Type B pancreatic cell (in vitro differentiated cells): ENCODE data around the gene EPB41L1. TPM values are rescaled to one million over a fixed set of nuclear protein-coding genes. Genes with fewer than 3 reads are reported as not detected.

Experiments used
- DNase-seq: peaks from one replicate; pipeline ENCODE4 v3.0.0; 2021; ENCODE audit warnings: mixed read lengths; ENCODE audit not compliant: unreplicated experiment; ENCODE audit errors: extremely low spot score
- H3K27ac Mint-ChIP-seq: 2 replicates; pipeline ENCODE4 v1.8.0; 2021; ENCODE audit warnings: mild to moderate bottlenecking, mixed read lengths
- H3K27me3 Mint-ChIP-seq: 2 replicates; pipeline ENCODE4 v1.8.0; 2021; ENCODE audit warnings: mixed read lengths
- H3K36me3 Mint-ChIP-seq: 2 replicates; pipeline ENCODE4 v1.8.0; 2021; ENCODE audit warnings: mixed read lengths
- H3K4me1 Mint-ChIP-seq: one replicate; pipeline ENCODE4 v1.8.0; 2021; ENCODE audit warnings: mixed read lengths; ENCODE audit not compliant: unreplicated experiment
- H3K4me3 Mint-ChIP-seq: 2 replicates; pipeline ENCODE4 v1.8.0; 2021; ENCODE audit warnings: mild to moderate bottlenecking, mixed read lengths
- H3K9me3 Mint-ChIP-seq: 2 replicates; pipeline ENCODE4 v1.8.0; 2021; ENCODE audit warnings: mixed read lengths
- CTCF ChIP-seq: fragments of 200-600 bp; sonication (generic); conservative IDR thresholded peaks from 2 replicates; pipeline ENCODE4 v1.5.0; 2021; ENCODE audit warnings: antibody characterized with exemption, mild to moderate bottlenecking
- total RNA-seq: library from RNA; stranded (reverse); gene quantifications from 2 replicates; pipeline ENCODE4 v1.2.1, GENCODE V29; 2021; ENCODE audit warnings: low replicate concordance

The EPB41L1 gene
- total RNA-seq, 1 donor from 2014 or later, result 68.1 TPM

- no peaks in the 10 kb centered on the region for H3K27me3 Mint-ChIP-seq
- no peak for TF ChIP-seq CTCF
- peaks cover 34% of the 10 kb centered on the region for H3K4me1 Mint-ChIP-seq
- H3K9me3 Mint-ChIP-seq, result no peaks in the 10 kb centered on the region
- no peak for DNase-seq
- H3K27ac Mint-ChIP-seq, result peak overlapping the region; percentile 85
- H3K4me3 Mint-ChIP-seq, result no peak overlapping the region
- no peaks in the 10 kb centered on the region for H3K36me3 Mint-ChIP-seq
Observed at GRCh38 chr20:36109251-36109947, 45.1 kb upstream of the EPB41L1 start.

- peak overlapping the region; percentile 95 for H3K27ac Mint-ChIP-seq
- H3K9me3 Mint-ChIP-seq, result no peaks in the 10 kb centered on the region
- no peak for TF ChIP-seq CTCF
- no peak for DNase-seq
- H3K4me1 Mint-ChIP-seq, result peaks cover 33% of the 10 kb centered on the region
- no peak overlapping the region for H3K4me3 Mint-ChIP-seq
- H3K27me3 Mint-ChIP-seq, result no peaks in the 10 kb centered on the region
- H3K36me3 Mint-ChIP-seq, result no peaks in the 10 kb centered on the region
Observed at GRCh38 chr20:36110994-36111393, 43.5 kb upstream of the EPB41L1 start.

- Mint-ChIP-seq H3K9me3 (no peaks in the 10 kb centered on the region), H3K36me3 (no peaks in the 10 kb centered on the region), H3K4me1 (peaks cover 35% of the 10 kb centered on the region), H3K4me3 (peak overlapping the region; percentile 79), H3K27ac (peak overlapping the region; percentile 95), H3K27me3 (no peaks in the 10 kb centered on the region)
- no peak for DNase-seq
- no peak for TF ChIP-seq CTCF
Observed at GRCh38 chr20:36112112-36112511, 42.4 kb upstream of the EPB41L1 start.

- Mint-ChIP-seq H3K27ac (peak overlapping the region; percentile 95), H3K9me3 (no peaks in the 10 kb centered on the region), H3K4me1 (peaks cover 35% of the 10 kb centered on the region), H3K4me3 (no peak overlapping the region), H3K36me3 (no peaks in the 10 kb centered on the region), H3K27me3 (no peaks in the 10 kb centered on the region)
- no peak for TF ChIP-seq CTCF
- DNase-seq, result no peak
Observed at GRCh38 chr20:36113036-36113435, 41.5 kb upstream of the EPB41L1 start.

- Mint-ChIP-seq H3K9me3 (no peaks in the 10 kb centered on the region), H3K4me1 (peaks cover 35% of the 10 kb centered on the region), H3K36me3 (no peaks in the 10 kb centered on the region), H3K4me3 (no peak overlapping the region), H3K27ac (no peak overlapping the region), H3K27me3 (no peaks in the 10 kb centered on the region)
- no peak for DNase-seq
- TF ChIP-seq CTCF, result no peak
Observed at GRCh38 chr20:36113566-36114250, 40.8 kb upstream of the EPB41L1 start.
